Neural cell (in vitro differentiated cells): ENCODE results near the gene NACC2. TPM values are rescaled to one million over a fixed set of nuclear protein-coding genes. Genes with fewer than 3 reads are reported as not detected.

Experiments used
- H2AFZ ChIP-seq: fragments of 200-600, 300-800 bp; sonication (generic), shearing (Covaris generic); 2 replicates; pipeline ENCODE4 v1.6.0; 2014; ENCODE audit warnings: low read depth, mild to moderate bottlenecking, antibody characterized with exemption, low read length, moderate library complexity
- H3F3A ChIP-seq: fragments of 200-600 bp; shearing (Covaris generic); 2 replicates; pipeline ENCODE4 v1.6.1; 2016; ENCODE audit warnings: mild to moderate bottlenecking, moderate library complexity, mixed read lengths, antibody characterized with exemption, low read length; ENCODE audit not compliant: insufficient read depth, poor library complexity, severe bottlenecking
- H3K27ac ChIP-seq: fragments of 200-600, 300-800 bp; sonication (generic), shearing (Covaris generic); 2 replicates; pipeline ENCODE4 v1.5.1; 2014; ENCODE audit warnings: mild to moderate bottlenecking, low read length, moderate library complexity
- H3K27me3 ChIP-seq: fragments of 300-800, 200-600 bp; sonication (generic), shearing (Covaris generic); 2 replicates; pipeline ENCODE4 v1.6.0; 2014; ENCODE audit warnings: mild to moderate bottlenecking, low read depth, low read length, moderate library complexity; ENCODE audit not compliant: insufficient read depth
- H3K36me3 ChIP-seq: fragments of 300-800, 200-600 bp; sonication (generic), shearing (Covaris generic); 2 replicates; pipeline ENCODE4 v1.5.1; 2014; ENCODE audit warnings: mild to moderate bottlenecking, antibody characterized with exemption, low read length, moderate library complexity; ENCODE audit not compliant: insufficient read depth
- H3K4me2 ChIP-seq: fragments of 300-800, 200-600 bp; sonication (generic), shearing (Covaris generic); 2 replicates; pipeline ENCODE4 v1.6.0; 2014; ENCODE audit warnings: mild to moderate bottlenecking, low read length
- H3K4me3 ChIP-seq: fragments of 300-800, 200-600 bp; sonication (generic), shearing (Covaris generic); 2 replicates; pipeline ENCODE4 v1.5.1; 2014; ENCODE audit warnings: mild to moderate bottlenecking, low read length, moderate library complexity
- H3K79me2 ChIP-seq: fragments of 200-600 bp; shearing (Covaris generic); replicated peaks from 2 replicates; pipeline ENCODE4 v1.6.0; 2014; ENCODE audit warnings: mild to moderate bottlenecking, low read length, moderate library complexity; ENCODE audit not compliant: insufficient read depth
- H3K9ac ChIP-seq: fragments of 300-800, 200-600 bp; sonication (generic), shearing (Covaris generic); 2 replicates; pipeline ENCODE4 v1.6.1; 2016; ENCODE audit warnings: mild to moderate bottlenecking, low read length, mixed read lengths
- H3K9me2 ChIP-seq: fragments of 200-600 bp; shearing (Covaris generic); 2 replicates; pipeline ENCODE4 v1.6.1; 2016; ENCODE audit warnings: mild to moderate bottlenecking, low read length, mixed read lengths; ENCODE audit not compliant: insufficient read depth
- H3K9me3 ChIP-seq: fragments of 200-600, 300-800 bp; sonication (generic), shearing (Covaris generic); 2 replicates; pipeline ENCODE4 v1.6.1; 2016; ENCODE audit warnings: mild to moderate bottlenecking, mixed run types, low read length, moderate library complexity, mixed read lengths
- H4K20me1 ChIP-seq: fragments of 200-600 bp; shearing (Covaris generic); 2 replicates; pipeline ENCODE4 v1.6.1; 2016; ENCODE audit warnings: mild to moderate bottlenecking, mixed run types; ENCODE audit not compliant: insufficient read depth
- EP300 ChIP-seq: fragments of 450-650 bp; conservative IDR thresholded peaks from 2 replicates; pipeline ENCODE4 v1.6.1; 2014; ENCODE audit warnings: antibody characterized with exemption, mild to moderate bottlenecking, moderate library complexity; ENCODE audit not compliant: poor library complexity, severe bottlenecking
- MXI1 ChIP-seq: fragments of 450-650 bp; conservative IDR thresholded peaks from 2 replicates; pipeline ENCODE4 v1.6.1; 2014; ENCODE audit warnings: antibody characterized with exemption, mild to moderate bottlenecking; ENCODE audit not compliant: poor library complexity, severe bottlenecking
- POLR2AphosphoS5 ChIP-seq: IDR thresholded peaks from 2 replicates; pipeline ENCODE4 v1.6.1; 2012
- REST ChIP-seq: IDR thresholded peaks from 2 replicates; pipeline ENCODE4 v1.6.1; 2012; ENCODE audit warnings: borderline replicate concordance
- SMC3 ChIP-seq: fragments of 450-650 bp; conservative IDR thresholded peaks from 2 replicates; pipeline ENCODE4 v1.6.1; 2014; ENCODE audit warnings: antibody characterized with exemption, mild to moderate bottlenecking, moderate library complexity; ENCODE audit not compliant: poor library complexity
- TAF1 ChIP-seq: IDR thresholded peaks from 2 replicates; pipeline ENCODE4 v1.6.1; 2012; ENCODE audit warnings: low read depth
- polyA plus RNA-seq: library from polyadenylated mRNA; depleted of rRNA; stranded (reverse); fragments of >200 nt; gene quantifications from 2 replicates; pipeline ENCODE4 v1.2.3, GENCODE V29; 2014

NACC2 gene
- polyA plus RNA-seq, 1 donor from 2014 or later = 1.7 TPM

DNA sequence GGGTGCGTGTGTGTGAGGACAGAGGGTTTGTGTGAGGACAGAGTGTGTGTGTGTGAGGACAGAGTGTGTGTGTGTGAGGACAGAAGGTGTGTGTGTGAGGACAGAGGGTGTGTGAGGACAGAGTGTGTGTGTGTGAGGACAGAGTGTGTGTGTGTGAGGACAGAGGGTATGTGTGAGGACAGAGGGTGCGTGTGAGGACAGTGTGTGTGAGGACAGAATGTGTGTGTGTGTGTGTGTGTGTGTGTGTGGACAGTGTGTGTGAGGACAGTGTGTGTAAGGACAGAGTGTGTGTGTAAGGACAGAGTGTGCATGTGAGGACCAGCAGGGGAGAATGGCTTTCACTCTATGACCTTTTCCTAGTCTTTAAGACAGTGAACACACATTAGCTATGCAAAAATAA lies 70.8 kb downstream of the NACC2 start:
- H3K79me2 ChIP-seq = no peaks in the 10 kb centered on the region
- no peak overlapping the region for H3K27ac ChIP-seq
- H4K20me1 ChIP-seq = no peaks in the 10 kb centered on the region
- no peak overlapping the region for H3K4me2 ChIP-seq
- no peaks in the 10 kb centered on the region for H3K27me3 ChIP-seq
- H3K9ac ChIP-seq = no peak overlapping the region
- H3F3A ChIP-seq = no peaks in the 10 kb centered on the region
- H3K9me3 ChIP-seq = no peaks in the 10 kb centered on the region
- no peak for TF ChIP-seq MXI1
- no peak for TF ChIP-seq EP300
- H3K36me3 ChIP-seq = no peaks in the 10 kb centered on the region
- no peaks in the 10 kb centered on the region for H3K9me2 ChIP-seq
- H3K4me3 ChIP-seq = no peak overlapping the region
- H2AFZ ChIP-seq = no peak overlapping the region

- no peaks in the 10 kb centered on the region for H3K27me3 ChIP-seq
- H3K27ac ChIP-seq = no peak overlapping the region
- H3K9me3 ChIP-seq = no peaks in the 10 kb centered on the region
- no peaks in the 10 kb centered on the region for H3F3A ChIP-seq
- no peak overlapping the region for H2AFZ ChIP-seq
- no peaks in the 10 kb centered on the region for H3K9me2 ChIP-seq
- H3K79me2 ChIP-seq = no peaks in the 10 kb centered on the region
- H4K20me1 ChIP-seq = no peaks in the 10 kb centered on the region
- H3K9ac ChIP-seq = no peak overlapping the region
- H3K36me3 ChIP-seq = no peaks in the 10 kb centered on the region
- no peak overlapping the region for H3K4me2 ChIP-seq
- TF ChIP-seq SMC3 = no peak
- TF ChIP-seq POLR2AphosphoS5 = no peak
- TF ChIP-seq MXI1 = no peak
- no peak overlapping the region for H3K4me3 ChIP-seq
Observed at GRCh38 chr9:136023410-136024225, 71.5 kb downstream of the NACC2 start.

DNA sequence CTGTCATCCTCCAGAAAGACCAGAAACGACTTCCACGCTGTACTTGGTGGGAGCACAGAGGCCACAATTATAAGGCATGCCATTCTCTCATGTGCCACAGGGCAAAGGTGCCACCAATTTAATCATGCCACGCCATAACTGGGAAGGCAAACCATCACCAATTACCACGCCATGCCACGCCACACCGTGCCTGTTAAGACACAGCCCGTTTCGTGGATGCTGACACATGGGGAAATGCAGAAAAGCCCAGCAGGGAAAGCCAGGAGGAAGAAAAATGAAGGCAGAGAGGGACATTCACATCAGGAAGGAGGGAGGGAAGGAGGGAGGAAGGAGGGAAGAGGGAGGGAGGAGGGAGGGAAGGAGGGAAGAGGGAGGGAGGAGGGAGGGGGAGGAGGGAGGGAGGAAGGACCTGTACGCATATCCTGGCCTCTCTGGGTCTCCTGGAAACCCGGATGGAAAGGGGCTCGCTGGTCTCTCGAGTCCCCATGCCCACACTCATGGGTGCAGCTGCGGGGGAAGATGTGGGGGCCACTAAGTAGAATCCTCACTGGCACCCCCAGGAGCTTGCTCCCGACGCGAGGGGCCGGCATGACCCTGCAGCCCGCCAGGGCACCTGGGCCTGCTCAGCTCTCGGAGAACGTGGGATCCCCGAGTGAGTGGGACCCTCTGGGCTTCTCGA lies 72.2 kb downstream of the NACC2 start:
- Histone ChIP-seq H4K20me1 (no peaks in the 10 kb centered on the region), H3K36me3 (no peaks in the 10 kb centered on the region), H3F3A (no peaks in the 10 kb centered on the region), H3K79me2 (no peaks in the 10 kb centered on the region), H3K9me3 (no peaks in the 10 kb centered on the region), H3K9me2 (no peaks in the 10 kb centered on the region), H2AFZ (no peak overlapping the region), H3K4me3 (no peak overlapping the region), H3K27ac (no peak overlapping the region), H3K4me2 (no peak overlapping the region), H3K9ac (no peak overlapping the region), H3K27me3 (no peaks in the 10 kb centered on the region)
- no peak for TF ChIP-seq EP300
- no peak for TF ChIP-seq TAF1
- no peak for TF ChIP-seq POLR2AphosphoS5
- TF ChIP-seq SMC3 = no peak
- TF ChIP-seq REST = no peak
